Activated effector memory CD4-positive, alpha-beta T cell treated with Interleukin-2 at 50 U/mL for 16 hours (primary cell): ENCODE data around the gene CRIM1.
"Not testable (repeated sequence)": the region's sequence is repeated elsewhere in the genome, so short reads cannot be mapped to it uniquely, and the experiment has no call there.

Source experiments
- DNase-seq: peaks from one replicate; pipeline ENCODE4 v3.0.0-alpha.2; 2020

CRIM1 gene, protein sequence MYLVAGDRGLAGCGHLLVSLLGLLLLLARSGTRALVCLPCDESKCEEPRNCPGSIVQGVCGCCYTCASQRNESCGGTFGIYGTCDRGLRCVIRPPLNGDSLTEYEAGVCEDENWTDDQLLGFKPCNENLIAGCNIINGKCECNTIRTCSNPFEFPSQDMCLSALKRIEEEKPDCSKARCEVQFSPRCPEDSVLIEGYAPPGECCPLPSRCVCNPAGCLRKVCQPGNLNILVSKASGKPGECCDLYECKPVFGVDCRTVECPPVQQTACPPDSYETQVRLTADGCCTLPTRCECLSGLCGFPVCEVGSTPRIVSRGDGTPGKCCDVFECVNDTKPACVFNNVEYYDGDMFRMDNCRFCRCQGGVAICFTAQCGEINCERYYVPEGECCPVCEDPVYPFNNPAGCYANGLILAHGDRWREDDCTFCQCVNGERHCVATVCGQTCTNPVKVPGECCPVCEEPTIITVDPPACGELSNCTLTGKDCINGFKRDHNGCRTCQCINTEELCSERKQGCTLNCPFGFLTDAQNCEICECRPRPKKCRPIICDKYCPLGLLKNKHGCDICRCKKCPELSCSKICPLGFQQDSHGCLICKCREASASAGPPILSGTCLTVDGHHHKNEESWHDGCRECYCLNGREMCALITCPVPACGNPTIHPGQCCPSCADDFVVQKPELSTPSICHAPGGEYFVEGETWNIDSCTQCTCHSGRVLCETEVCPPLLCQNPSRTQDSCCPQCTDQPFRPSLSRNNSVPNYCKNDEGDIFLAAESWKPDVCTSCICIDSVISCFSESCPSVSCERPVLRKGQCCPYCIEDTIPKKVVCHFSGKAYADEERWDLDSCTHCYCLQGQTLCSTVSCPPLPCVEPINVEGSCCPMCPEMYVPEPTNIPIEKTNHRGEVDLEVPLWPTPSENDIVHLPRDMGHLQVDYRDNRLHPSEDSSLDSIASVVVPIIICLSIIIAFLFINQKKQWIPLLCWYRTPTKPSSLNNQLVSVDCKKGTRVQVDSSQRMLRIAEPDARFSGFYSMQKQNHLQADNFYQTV

DNA sequence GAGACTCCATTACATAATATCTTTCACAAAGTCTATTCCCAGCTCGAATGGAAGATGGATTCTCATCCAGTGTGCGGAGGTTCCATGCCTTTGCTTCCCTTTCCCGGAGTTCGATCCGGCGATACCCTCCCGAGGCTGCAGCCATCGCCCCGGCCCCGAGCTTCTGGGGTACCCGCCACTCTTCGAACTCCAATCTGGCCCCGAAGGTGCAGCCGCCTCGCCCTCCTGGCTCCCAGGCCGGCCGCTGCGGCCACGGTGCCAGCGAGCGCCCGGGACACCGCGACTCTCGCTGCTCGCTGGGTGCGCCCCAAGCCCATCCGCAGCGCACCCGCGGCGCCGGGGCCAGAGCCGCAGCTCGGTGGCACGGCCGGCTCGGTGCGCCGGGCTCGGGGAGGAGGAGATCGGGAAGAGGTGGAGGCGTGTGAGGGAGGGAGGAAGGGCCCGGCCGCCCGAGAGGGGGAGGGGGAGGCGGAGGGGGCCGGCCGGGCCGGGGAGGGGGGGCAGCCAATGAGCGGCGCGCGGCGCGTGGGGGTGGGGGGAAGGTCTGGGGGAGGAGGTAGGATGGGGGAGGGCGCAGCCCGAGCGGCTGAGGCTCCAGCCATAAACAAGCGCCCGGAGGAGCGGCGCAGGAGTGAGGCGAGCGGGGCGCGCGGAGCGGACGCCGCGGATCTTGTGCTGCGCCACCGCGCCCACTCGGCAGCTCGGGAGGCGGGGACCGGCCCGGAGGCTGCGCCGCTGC, at the start of gene CRIM1:
Gene CRIM1 (plus strand): TSS at position 628 of the 739 bp plus-strand sequence. CDS start 515 bp downstream, outside the sequence.
- peak; percentile 29 for DNase-seq

- DNase-seq, result no peak
Measured at GRCh38 chr2:36307441-36307840, 48.1 kb upstream of the CRIM1 start.

DNA sequence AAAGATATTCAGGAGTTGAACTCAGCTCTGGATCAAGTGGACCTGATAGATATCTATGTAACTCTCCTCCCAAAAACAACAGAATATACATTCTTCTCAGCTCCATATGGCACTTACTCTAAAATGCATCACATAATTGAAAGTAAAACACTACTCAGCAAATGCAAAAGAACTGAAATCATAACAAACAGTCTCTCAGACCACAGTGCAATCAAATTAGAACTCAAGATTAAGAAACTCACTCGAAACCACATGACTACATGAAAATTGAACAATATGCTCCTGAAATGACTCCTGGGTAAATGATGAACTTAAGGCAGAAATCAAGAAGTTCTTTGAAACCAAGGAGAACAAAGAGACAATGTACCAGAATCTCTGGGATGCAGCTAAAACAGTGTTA, 45.1 kb upstream of the CRIM1 start:
- DNase-seq, result not testable (repeated sequence)

GRCh38 chr2:36318547-36318946, 37.0 kb upstream of the CRIM1 start:
- no peak for DNase-seq

GRCh38 chr2:36322108-36322507, 33.5 kb upstream of the CRIM1 start:
- no peak for DNase-seq

DNA sequence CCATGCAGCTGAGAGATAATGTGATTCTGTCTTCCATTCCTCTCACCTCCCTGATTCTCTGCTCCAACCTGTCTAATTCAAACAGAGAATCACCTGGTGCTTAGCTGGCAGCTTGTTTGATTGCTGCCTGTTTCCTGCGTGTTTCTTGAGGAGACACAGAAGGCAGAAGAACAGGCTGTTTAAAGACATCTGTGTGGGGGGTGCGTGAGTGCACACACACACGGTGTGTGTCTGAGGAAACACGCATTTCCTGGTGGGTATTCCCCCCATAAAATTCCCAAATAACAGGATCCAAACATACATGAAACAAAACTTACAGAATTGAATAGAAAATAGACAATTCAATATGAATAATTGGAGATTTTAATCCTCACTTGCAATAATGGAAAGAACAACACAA, 29.3 kb upstream of the CRIM1 start:
- no peak for DNase-seq

- DNase-seq, result no peak
Measured at GRCh38 chr2:36329251-36329650, 26.3 kb upstream of the CRIM1 start.

- no peak for DNase-seq
Measured at GRCh38 chr2:36329746-36330472, 25.7 kb upstream of the CRIM1 start.

DNA sequence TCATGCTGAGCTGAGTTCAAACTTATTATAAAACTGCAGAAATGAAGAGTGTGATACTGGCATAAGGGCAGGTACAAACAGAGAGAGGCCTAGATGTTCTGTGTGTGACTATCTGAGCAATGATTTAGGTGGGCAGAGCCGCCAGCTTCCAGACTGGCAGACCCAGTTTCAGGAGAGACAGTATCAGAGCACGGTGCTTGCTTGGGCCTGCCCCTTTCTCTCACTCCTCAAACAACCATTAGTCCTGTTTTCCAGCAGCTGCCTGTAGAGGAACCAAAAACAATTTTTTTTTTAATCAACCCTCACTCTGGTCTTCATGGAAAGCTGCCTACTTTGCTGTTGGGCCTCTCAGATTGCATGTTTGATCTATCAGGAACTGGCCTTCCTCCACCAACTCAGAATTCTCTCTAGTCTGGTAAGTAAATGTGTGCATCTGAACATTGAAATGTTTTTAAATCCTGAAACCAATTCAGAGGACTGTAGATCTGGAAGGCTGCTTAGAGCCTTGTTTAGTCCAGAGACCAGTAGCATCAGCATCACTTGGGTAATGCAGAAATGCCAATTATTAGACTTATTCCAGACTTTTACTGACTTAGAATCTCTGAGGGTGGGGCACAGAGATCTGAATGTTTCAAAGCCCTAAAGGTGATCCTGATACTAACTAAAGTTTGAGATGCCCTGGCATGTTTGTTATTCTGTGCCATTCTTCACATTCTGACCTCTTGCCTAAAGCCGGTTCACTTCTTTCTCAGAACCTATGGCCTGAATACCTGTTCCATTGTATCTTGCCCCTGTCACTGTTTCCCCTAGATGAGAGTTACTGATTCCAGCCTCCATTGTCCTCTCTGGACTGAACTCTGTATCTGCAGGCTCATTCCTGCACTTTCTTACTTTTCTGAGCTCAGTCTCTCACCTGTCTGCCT, 24.8 kb upstream of the CRIM1 start:
- no peak for DNase-seq

GRCh38 chr2:36333350-36334012, 22.1 kb upstream of the CRIM1 start:
- DNase-seq, result no peak

DNA sequence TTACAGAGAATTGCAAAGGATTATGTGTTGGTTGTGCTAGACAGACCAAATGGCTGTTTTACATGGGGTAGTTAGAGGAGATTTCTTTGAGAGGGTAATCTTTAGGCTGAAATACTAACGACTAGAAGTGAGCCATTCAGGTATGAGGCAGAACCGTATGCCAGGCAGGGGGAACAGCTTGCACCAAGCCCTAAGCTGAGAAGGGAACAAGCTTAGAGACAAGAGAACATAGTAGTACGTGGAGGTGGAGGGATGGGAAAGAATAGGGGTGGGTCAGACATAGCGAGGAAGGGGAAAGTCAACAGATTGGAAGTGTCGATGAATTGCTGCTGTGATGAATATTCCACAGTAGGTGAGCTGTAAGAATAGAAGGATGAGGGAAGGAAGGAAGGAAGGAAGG, 20.0 kb upstream of the CRIM1 start:
- no peak for DNase-seq

GRCh38 chr2:36336321-36336720, 19.3 kb upstream of the CRIM1 start:
- DNase-seq, result no peak

DNA sequence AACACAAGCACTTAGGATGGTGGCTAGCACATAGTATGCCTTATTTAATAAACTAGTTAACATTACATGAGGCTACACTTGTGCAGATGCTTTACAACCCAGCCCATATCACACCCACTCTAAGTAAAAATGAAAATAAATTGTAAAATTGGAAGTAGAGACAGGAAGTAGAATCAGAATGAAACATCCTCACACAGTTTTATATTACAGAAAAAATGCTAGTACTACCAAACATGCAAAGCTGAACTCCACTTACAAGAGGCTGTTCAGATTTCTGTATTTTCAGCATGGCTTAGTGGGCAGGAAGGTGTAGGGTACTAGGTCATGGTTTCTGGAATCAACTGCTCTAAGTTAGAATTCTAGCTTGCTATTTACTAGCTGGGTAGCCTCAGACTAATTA, 18.2 kb upstream of the CRIM1 start:
- no peak for DNase-seq

DNA sequence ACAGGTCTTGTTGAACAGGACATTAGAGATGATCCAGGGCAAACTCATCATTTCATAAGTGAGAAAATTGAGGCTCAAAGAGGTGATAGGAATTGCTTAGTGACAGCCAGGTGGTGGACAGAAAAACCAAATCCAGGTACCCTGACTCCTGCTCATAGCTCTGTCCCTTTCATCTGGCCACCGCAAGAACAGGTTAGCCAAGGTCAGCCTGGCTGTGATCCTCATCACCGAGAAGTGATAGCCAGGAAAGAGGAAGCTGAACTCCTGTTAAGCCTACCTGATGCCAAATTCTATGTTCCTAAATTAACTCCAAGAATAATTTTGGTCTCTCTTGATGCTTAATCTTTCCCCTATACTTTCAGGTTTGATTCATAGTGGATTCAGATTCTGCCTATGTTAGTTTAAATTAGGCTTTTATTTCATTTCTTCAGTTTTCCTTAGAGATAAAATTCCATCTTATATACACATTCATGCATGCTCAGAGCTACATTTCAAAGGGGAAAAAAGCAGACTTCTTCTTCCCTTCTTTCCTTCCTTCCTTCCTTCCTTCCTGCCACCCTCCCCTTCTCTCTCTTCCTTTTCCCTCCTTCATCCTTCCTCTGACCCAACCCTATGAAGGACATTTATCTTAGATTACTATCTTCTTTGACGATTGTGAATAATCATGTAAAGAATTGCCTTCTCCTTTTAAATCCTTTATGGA, 17.3 kb upstream of the CRIM1 start:
- no peak for DNase-seq

DNA sequence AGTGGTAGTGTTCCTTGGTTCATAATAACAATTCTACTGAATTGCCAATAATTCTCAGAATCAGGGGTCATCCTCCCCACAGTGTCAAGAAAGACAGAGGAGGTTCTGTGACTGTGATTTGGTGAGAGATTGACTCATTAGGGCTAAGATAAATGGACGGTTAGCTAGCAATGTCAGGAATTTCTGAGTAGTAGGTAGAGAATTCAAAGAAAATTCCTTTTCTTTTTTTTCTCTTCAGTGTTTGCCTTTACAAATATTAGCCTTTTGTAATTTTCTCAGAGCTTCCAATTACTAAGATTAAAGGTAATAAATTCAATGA, 16.8 kb upstream of the CRIM1 start:
- no peak for DNase-seq

DNA sequence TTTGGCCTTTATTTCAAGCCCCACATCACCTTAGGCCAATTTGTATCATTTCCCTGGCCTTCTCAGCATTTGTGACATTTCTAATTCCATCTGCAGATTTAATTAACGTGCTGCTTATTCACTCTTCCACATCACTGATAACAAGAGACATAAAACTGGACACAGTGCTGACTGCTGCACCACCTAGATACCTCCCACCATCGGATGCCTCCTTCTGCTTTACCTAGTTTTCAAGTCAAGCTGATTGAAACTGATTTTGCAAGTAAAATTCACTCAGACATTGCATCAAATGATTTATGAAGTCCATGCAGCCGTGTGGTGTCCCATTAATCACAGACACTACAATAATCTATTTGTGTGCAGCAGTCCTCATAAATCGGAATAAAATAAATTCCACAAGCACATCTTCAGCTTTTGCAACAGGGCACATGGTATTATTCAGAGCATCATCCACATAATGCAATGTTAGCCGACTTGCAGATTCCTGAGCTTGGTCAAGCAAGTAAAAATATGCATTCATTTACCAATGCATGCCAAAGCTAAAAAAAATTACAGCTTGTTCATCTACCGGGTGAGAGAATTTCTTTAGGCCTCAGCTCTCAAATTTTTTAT, 15.9 kb upstream of the CRIM1 start:
- no peak for DNase-seq

DNA sequence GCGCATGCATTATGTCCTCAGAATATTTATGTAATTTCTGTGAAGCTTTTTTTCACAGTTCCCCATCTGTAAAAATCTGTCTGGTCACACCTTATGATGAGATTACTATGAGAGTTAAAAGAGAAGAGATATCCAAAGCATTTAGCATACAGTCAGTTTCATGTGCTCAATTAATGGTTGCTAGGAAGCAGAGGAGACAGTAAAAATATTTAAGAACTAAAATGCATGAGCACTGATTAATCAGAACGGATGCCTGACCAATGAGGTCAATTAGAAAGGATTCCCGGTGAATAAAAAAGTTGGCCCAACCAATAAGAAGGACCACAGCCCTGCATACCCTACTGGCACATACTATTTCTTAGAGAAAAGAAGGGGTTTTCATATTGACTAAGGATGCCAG, 12.0 kb upstream of the CRIM1 start:
- no peak for DNase-seq

GRCh38 chr2:36348721-36349120, 6.9 kb upstream of the CRIM1 start:
- DNase-seq, result no peak

DNA sequence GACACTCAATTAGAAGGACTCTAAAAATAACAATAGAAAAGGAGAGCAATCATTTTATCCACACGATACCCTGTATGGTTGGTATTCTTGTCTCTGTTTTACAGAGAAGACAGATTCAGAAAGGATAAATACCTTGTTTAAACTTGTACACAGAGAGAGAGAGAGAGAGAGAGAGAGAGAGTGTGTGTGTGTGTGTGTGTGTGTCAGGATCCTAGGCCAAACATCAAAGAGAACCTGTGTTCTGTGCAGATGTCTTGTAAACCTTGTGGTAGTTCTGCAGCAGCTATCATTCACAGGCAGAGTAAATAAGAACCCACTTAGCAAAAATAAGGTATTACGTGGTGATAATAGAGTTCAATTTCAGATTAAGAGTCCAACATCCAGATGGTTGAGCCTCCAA, 4.3 kb upstream of the CRIM1 start:
- DNase-seq, result no peak
